ENCODE data around the gene CTNND1. TPM values are rescaled to one million over a fixed set of nuclear protein-coding genes. Genes with fewer than 3 reads are reported as not detected.

Gene CTNND1
- total and polyA plus RNA-seq, 2 of the 4 experiments (the other 2 are of a cell fraction), result 88.5 to 229 TPM

- Histone ChIP-seq H3K4ac (ENCODE audit: low read depth, low read length) (no peak overlapping the region), H3K23ac (ENCODE audit: low read depth, low read length) (no peak overlapping the region), H4K20me1 (ENCODE audit: insufficient read depth, low read length) (peaks cover 33% of the 10 kb centered on the region), H2AK5ac (ENCODE audit: low read depth, low read length) (no peak overlapping the region), H3K27ac (ENCODE audit: insufficient read depth, low read length) (no peak overlapping the region), H3K9ac (ENCODE audit: low read depth, low read length) (no peak overlapping the region), H2BK5ac (ENCODE audit: low read depth, low read length, poor library complexity, severe bottlenecking) (no peak overlapping the region), H4K8ac (ENCODE audit: low read depth in 2 of 2, low read length in 2 of 2) (no peak overlapping the region), H3K4me1 (ENCODE audit: control insufficient read depth, insufficient read depth, low read length) (peaks cover 3% of the 10 kb centered on the region), H3K36me3 (ENCODE audit: control insufficient read depth, insufficient read depth, low read length) (peaks cover 63% of the 10 kb centered on the region), H3K9me3 (ENCODE audit: control insufficient read depth, insufficient read depth, low read length) (no peaks in the 10 kb centered on the region), H2AK9ac (replicated peaks; ENCODE audit: low read depth, low read length, poor library complexity) (no peak overlapping the region), H3K56ac (ENCODE audit: extremely low read depth, insufficient read depth, low read length) (no peak overlapping the region), H3K4me3 (ENCODE audit: insufficient read depth, low read depth, low read length) (no peak overlapping the region), H3K14ac (replicated peaks; ENCODE audit: low read depth, low read length) (no peak overlapping the region), H4K5ac (ENCODE audit: low read depth, low read length) (no peak overlapping the region), H3K4me2 (ENCODE audit: low read depth, low read length) (no peak overlapping the region), H3K9me1 (ENCODE audit: insufficient read depth, low read length) (peaks cover 7% of the 10 kb centered on the region), H3K27me3 (ENCODE audit: control insufficient read depth, insufficient read depth, low read length) (no peaks in the 10 kb centered on the region), H2AFZ (replicated peaks; ENCODE audit: low read length, poor library complexity) (no peak overlapping the region), H2BK15ac (ENCODE audit: low read depth, low read length) (no peak overlapping the region), H2BK20ac (ENCODE audit: low read depth, low read length) (no peak overlapping the region), H3K18ac (ENCODE audit: low read depth, low read length) (no peak overlapping the region), H2BK120ac (ENCODE audit: low read depth, low read length) (no peak overlapping the region), H3K79me1 (ENCODE audit: low read depth in 1 of 2, low read length in 2 of 2) (peaks cover 42 to 68% of the 10 kb centered on the region in 2 experiments), H4K91ac (ENCODE audit: insufficient read depth, low read depth, low read length) (no peak overlapping the region)
- WGBS, 2 experiments (ENCODE audit: extremely low coverage in 2 of 2, insufficient read length in 1 of 2), result no CpG with 5 or more reads among the region's 3 CpGs
- ChIA-PET CTCF (interaction anchor here (0.6 to 1.1 kb wide), 2 partner anchors 351 to 722 kb away, joined by 3 read pairs; no protein-coding TSS in a partner anchor), POLR2A (ENCODE audit: unreplicated experiment) (no interaction called here)
- intact Hi-C loops (cut with micrococcal nuclease), result loop anchor here (5.0 kb wide), 1 partner anchor 235 kb away; the partner anchor contains the start of gene UBE2L6
- dilution Hi-C loops (cut with HindIII; ENCODE audit: low sequenced_read_pairs, unreplicated experiment), result no loop called here
- ATAC-seq (ENCODE audit: low read depth) (no peak), DNase-seq (no peak)
- in situ Hi-C loops (cut with MboI; ENCODE audit: low sequenced_read_pairs), result loop anchor here (5.0 kb wide), 1 partner anchor 55 kb away; no protein-coding TSS in a partner anchor
- TF ChIP-seq CEBPB (IDR thresholded peaks at IDR 0.05; ENCODE audit: low read depth, low read length), result no peak
- TF ChIP-seq CHD1 (IDR thresholded peaks at IDR 0.05; ENCODE audit: low read depth, low read length), result no peak
- TF ChIP-seq MAFK (IDR thresholded peaks at IDR 0.05; ENCODE audit: low read depth, low read length), result no peak
- no peak for TF ChIP-seq MAZ (IDR thresholded peaks at IDR 0.05; ENCODE audit: borderline replicate concordance, low read depth, low read length)
- no peak for TF ChIP-seq MXI1 (IDR thresholded peaks at IDR 0.05; ENCODE audit: borderline replicate concordance, low read depth, low read length)
- TF ChIP-seq ELK1 (IDR thresholded peaks at IDR 0.05; ENCODE audit: borderline replicate concordance, low read depth, low read length), result no peak
- no peak for TF ChIP-seq BHLHE40 (IDR thresholded peaks at IDR 0.05; ENCODE audit: low read depth, low read length)
- no peak for TF ChIP-seq RFX5 (IDR thresholded peaks at IDR 0.05; ENCODE audit: low read depth, low read length)
- no peak for TF ChIP-seq USF2 (IDR thresholded peaks at IDR 0.05; ENCODE audit: low read depth, low read length)
- TF ChIP-seq RAD21 (IDR thresholded peaks at IDR 0.05; ENCODE audit: low read length), result no peak
- TF ChIP-seq SMC3 (IDR thresholded peaks at IDR 0.05; ENCODE audit: low read depth, low read length), result no peak
- TF ChIP-seq RCOR1 (IDR thresholded peaks at IDR 0.05; ENCODE audit: insufficient replicate concordance, low read length), result no peak
- TF ChIP-seq NFE2L2 (IDR thresholded peaks at IDR 0.05; ENCODE audit: low read depth, low read length), result no peak
- no peak for TF ChIP-seq CTCF (conservative IDR thresholded peaks at IDR 0.05; ENCODE audit: low read depth, low read length)
- no peak for TF ChIP-seq POLR2A (IDR thresholded peaks at IDR 0.05; ENCODE audit: low read depth, low read length)
- no TSS peak for BruUV-seq (replicated peaks)
Measured at GRCh38 chr11:57802411-57802810, 40.8 kb downstream of the CTNND1 start.

Data from IMR-90 (cell line).